Measurements from ENCODE around the gene TEK.

TEK gene

DNA sequence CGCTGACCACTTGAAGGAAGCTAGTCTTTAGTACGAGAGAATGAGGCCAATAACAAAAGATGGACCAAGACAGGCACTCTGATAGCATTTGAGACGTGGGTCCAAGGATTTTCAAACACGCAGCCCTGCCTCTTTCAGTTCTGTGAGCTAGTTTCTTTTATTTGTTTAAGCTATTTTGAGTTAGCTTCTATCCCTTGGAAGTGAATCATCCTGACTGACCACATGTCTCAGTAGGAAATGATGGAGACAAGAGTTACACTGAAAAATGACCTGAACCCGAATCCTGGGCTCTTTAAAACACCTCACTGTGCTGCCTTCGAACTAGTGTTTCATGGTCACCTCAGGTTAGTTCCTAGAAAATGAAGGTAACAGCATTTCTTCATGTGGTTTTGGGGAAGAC, 9.9 kb downstream of the TEK start:
- Histone ChIP-seq H3K27ac (ENCODE audit: low read depth, low read length) (no peak overlapping the region), H3K4me1 (ENCODE audit: control insufficient read depth in 1 of 2, insufficient read depth in 2 of 2, low read length in 2 of 2) (no peaks in the 10 kb centered on the region), H3K36me3 (ENCODE audit: control insufficient read depth in 1 of 2, insufficient read depth in 2 of 2, low read length in 2 of 2) (no peaks in the 10 kb centered on the region), H3K4me3 (ENCODE audit: low read depth in 1 of 2, low read length in 2 of 2) (no peak overlapping the region), H3K9ac (ENCODE audit: low read depth in 1 of 2, low read length in 2 of 2) (no peak overlapping the region), H3K27me3 (ENCODE audit: control insufficient read depth in 1 of 2, insufficient read depth in 2 of 2, low read length in 2 of 2) (no peaks in the 10 kb centered on the region), H3K9me3 (ENCODE audit: control insufficient read depth in 1 of 2, low read length in 2 of 2) (no peaks in the 10 kb centered on the region)

DNA sequence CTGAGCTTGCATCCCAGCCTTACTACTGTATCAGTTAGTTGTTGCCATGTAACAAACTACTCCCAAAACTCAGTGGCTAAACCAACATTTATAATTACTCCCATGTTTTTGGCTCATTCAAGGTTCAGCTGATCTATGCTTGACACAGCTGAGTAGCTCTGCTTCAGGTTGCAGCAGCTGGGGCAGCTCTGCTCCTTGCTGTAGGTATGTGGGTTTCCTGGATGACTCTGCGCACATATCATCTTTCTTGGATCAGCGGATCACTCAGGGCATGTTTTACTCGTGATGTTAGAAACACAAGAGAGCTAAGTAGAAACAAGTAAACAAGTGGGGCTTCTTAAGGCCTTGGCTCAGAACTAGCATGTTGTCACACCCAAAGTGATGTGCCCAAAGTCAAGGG, 15.1 kb downstream of the TEK start:
- Histone ChIP-seq H3K27me3 (ENCODE audit: control insufficient read depth in 1 of 2, insufficient read depth in 2 of 2, low read length in 2 of 2) (no peaks in the 10 kb centered on the region), H3K4me3 (ENCODE audit: low read depth in 1 of 2, low read length in 2 of 2) (no peak overlapping the region), H3K4me1 (ENCODE audit: control insufficient read depth in 1 of 2, insufficient read depth in 2 of 2, low read length in 2 of 2) (peaks cover 0 to 5% of the 10 kb centered on the region in 2 donors), H3K36me3 (ENCODE audit: control insufficient read depth in 1 of 2, insufficient read depth in 2 of 2, low read length in 2 of 2) (no peaks in the 10 kb centered on the region), H3K27ac (ENCODE audit: low read depth, low read length) (no peak overlapping the region), H3K9ac (ENCODE audit: low read depth in 1 of 2, low read length in 2 of 2) (no peak overlapping the region), H3K9me3 (ENCODE audit: control insufficient read depth in 1 of 2, low read length in 2 of 2) (no peaks in the 10 kb centered on the region)

DNA sequence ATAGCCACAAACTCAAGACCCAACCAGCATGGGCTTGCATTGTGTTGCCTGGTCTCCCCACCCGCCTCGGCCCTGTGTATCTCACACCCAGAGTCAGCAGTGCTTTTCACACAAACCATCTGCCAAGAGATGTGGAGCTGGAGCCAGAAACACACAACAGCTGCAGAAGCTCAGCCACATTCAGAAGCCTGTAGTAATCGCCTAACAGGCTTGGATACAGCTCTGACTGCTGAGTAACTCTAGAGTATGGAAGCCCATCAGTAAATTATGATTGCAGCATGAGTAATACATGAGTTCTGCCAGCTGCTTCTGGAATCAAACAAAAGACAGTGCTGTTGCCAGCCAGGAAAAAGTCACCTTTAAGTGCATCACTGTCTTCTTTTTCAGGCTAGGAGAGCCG, 16.0 kb downstream of the TEK start:
- Histone ChIP-seq H3K4me1 (ENCODE audit: control insufficient read depth in 1 of 2, insufficient read depth in 2 of 2, low read length in 2 of 2) (peaks cover 0 to 5% of the 10 kb centered on the region in 2 donors), H3K27me3 (ENCODE audit: control insufficient read depth in 1 of 2, insufficient read depth in 2 of 2, low read length in 2 of 2) (no peaks in the 10 kb centered on the region), H3K36me3 (ENCODE audit: control insufficient read depth in 1 of 2, insufficient read depth in 2 of 2, low read length in 2 of 2) (no peaks in the 10 kb centered on the region), H3K4me3 (ENCODE audit: low read depth in 1 of 2, low read length in 2 of 2) (no peak overlapping the region), H3K27ac (ENCODE audit: low read depth, low read length) (no peak overlapping the region), H3K9ac (ENCODE audit: low read depth in 1 of 2, low read length in 2 of 2) (no peak overlapping the region), H3K9me3 (ENCODE audit: control insufficient read depth in 1 of 2, low read length in 2 of 2) (no peaks in the 10 kb centered on the region)

DNA sequence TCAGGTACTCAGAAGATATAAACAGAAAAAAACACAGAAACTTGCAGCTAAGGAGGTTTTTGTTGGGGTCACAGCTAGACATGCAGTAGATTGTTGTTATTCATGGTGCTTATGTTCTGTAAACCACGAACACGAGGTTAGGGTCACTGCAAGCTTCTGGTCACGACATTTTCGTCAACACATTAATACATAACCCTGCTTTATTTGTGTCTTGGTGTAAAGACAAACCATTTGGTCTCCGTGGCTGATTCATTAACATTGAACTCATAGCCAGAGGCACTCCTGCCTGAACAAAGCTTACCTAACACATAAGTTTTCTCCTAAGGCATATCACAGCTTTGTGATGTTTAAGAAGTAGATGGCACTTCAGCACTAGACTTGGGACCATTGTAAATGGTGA, 16.9 kb downstream of the TEK start:
- H3K9ac ChIP-seq (ENCODE audit: low read depth in 1 of 2, low read length in 2 of 2): no peak overlapping the region
- H3K27ac ChIP-seq (ENCODE audit: low read depth, low read length): no peak overlapping the region

DNA sequence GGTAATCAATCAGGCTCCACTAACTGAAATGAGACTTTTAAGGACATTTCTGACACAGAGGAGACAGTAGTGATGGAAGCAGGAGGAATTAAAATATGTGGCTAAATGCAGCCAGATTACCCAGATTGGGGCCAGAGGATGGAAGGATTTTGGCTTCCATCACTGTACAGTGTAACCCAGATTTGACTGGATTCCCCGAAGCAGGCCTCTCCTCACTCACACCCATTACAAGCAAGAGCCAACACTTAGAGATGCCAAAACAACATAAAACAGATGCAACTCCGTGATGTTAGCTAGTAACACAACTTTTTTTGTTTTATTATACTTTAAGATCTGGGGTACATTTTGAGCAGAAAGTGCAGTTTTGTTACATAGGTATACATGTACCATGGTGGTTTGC, 17.6 kb downstream of the TEK start:
- Histone ChIP-seq H3K4me3 (ENCODE audit: low read depth in 1 of 2, low read length in 2 of 2) (no peak overlapping the region), H3K27me3 (ENCODE audit: control insufficient read depth in 1 of 2, insufficient read depth in 2 of 2, low read length in 2 of 2) (no peaks in the 10 kb centered on the region), H3K9me3 (ENCODE audit: control insufficient read depth in 1 of 2, low read length in 2 of 2) (no peaks in the 10 kb centered on the region), H3K4me1 (ENCODE audit: control insufficient read depth in 1 of 2, insufficient read depth in 2 of 2, low read length in 2 of 2) (peaks cover 0 to 5% of the 10 kb centered on the region in 2 donors), H3K27ac (ENCODE audit: low read depth, low read length) (no peak overlapping the region), H3K9ac (ENCODE audit: low read depth in 1 of 2, low read length in 2 of 2) (no peak overlapping the region), H3K36me3 (ENCODE audit: control insufficient read depth in 1 of 2, insufficient read depth in 2 of 2, low read length in 2 of 2) (no peaks in the 10 kb centered on the region)

More for the DNA sequence above, 16.9 kb downstream of the TEK start:
- no peaks in the 10 kb centered on the region for H3K36me3 ChIP-seq (ENCODE audit: control insufficient read depth in 1 of 2, insufficient read depth in 2 of 2, low read length in 2 of 2)
- no peaks in the 10 kb centered on the region for H3K27me3 ChIP-seq (ENCODE audit: control insufficient read depth in 1 of 2, insufficient read depth in 2 of 2, low read length in 2 of 2)
- peaks cover 0 to 5% of the 10 kb centered on the region in 2 donors for H3K4me1 ChIP-seq (ENCODE audit: control insufficient read depth in 1 of 2, insufficient read depth in 2 of 2, low read length in 2 of 2)
- H3K4me3 ChIP-seq (ENCODE audit: low read depth in 1 of 2, low read length in 2 of 2): no peak overlapping the region
- no peaks in the 10 kb centered on the region for H3K9me3 ChIP-seq (ENCODE audit: control insufficient read depth in 1 of 2, low read length in 2 of 2)

DNA sequence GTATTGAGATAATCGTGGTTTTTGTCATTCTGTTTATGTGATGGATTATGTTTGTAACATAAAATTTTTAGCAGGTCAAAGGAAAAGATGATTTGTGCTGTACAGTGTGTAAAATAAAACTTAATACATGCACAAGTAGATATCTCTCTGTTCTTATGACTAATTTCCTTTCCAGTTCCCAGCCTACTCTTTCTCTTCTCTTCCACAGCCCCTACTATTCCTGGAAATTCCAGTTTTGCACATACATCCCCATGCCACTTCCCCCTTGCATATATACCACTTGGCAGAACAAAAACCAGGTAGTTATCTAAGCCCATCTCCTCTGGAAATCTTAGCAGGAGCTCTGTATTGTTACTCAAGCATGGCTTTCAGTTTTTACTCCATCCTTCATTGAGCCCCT, 20.2 kb downstream of the TEK start:
- Histone ChIP-seq H3K36me3 (ENCODE audit: control insufficient read depth in 1 of 2, insufficient read depth in 2 of 2, low read length in 2 of 2) (no peaks in the 10 kb centered on the region), H3K4me3 (ENCODE audit: low read depth in 1 of 2, low read length in 2 of 2) (no peak overlapping the region), H3K4me1 (ENCODE audit: control insufficient read depth in 1 of 2, insufficient read depth in 2 of 2, low read length in 2 of 2) (peaks cover 0 to 5% of the 10 kb centered on the region in 2 donors), H3K27me3 (ENCODE audit: control insufficient read depth in 1 of 2, insufficient read depth in 2 of 2, low read length in 2 of 2) (no peaks in the 10 kb centered on the region), H3K27ac (ENCODE audit: low read depth, low read length) (no peak overlapping the region), H3K9ac (ENCODE audit: low read depth in 1 of 2, low read length in 2 of 2) (no peak overlapping the region), H3K9me3 (ENCODE audit: control insufficient read depth in 1 of 2, low read length in 2 of 2) (no peaks in the 10 kb centered on the region)

DNA sequence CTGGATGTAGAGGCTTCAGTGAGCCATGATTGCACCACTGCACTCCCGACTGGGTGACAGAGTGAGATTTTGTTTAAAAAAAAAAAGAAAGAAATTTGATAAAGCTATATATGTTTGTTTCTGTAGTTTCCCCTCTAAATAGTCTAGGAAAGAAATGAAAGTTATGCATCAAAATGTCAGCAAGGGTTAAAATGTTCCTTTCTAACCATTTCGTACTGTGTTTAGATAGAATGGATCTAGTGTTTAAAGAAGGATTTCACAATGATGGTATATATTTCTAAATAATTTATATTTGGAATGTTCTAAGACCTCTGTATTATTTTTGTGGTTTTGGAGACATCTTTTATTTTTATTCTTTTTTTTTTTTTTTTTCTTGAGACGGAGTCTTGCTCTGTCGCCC, 22.7 kb downstream of the TEK start:
- no peak overlapping the region for H3K4me3 ChIP-seq (ENCODE audit: low read depth in 1 of 2, low read length in 2 of 2)
- H3K9me3 ChIP-seq (ENCODE audit: control insufficient read depth in 1 of 2, low read length in 2 of 2): no peaks in the 10 kb centered on the region
- no peak overlapping the region for H3K9ac ChIP-seq (ENCODE audit: low read depth in 1 of 2, low read length in 2 of 2)
- H3K4me1 ChIP-seq (ENCODE audit: control insufficient read depth in 1 of 2, insufficient read depth in 2 of 2, low read length in 2 of 2): no peaks in the 10 kb centered on the region
- no peak overlapping the region for H3K27ac ChIP-seq (ENCODE audit: low read depth, low read length)
- no peaks in the 10 kb centered on the region for H3K27me3 ChIP-seq (ENCODE audit: control insufficient read depth in 1 of 2, insufficient read depth in 2 of 2, low read length in 2 of 2)
- no peaks in the 10 kb centered on the region for H3K36me3 ChIP-seq (ENCODE audit: control insufficient read depth in 1 of 2, insufficient read depth in 2 of 2, low read length in 2 of 2)

DNA sequence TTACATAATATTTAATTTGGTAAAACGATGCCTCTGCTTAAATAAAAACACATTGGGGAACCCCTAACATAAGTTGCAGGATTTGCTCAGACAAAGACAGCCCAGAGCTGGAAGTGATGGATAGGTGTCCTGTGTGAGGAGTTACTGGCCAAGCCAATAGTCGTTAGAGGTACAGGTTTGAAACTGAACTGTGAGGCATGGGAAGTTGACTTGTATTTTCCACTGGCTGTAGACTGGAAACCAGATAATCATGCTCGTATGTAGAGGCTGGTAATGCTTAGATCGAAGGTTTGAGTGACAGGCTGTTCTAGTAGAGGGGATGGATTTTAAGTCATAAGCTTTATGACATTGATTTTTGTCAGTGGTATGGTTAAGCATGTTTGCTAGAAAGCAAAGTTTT, 24.8 kb downstream of the TEK start:
- H3K4me3 ChIP-seq (ENCODE audit: low read depth in 1 of 2, low read length in 2 of 2): no peak overlapping the region
- H3K27ac ChIP-seq (ENCODE audit: low read depth, low read length): no peak overlapping the region
- H3K9ac ChIP-seq (ENCODE audit: low read depth in 1 of 2, low read length in 2 of 2): no peak overlapping the region
- H3K27me3 ChIP-seq (ENCODE audit: control insufficient read depth in 1 of 2, insufficient read depth in 2 of 2, low read length in 2 of 2): no peaks in the 10 kb centered on the region
- H3K4me1 ChIP-seq (ENCODE audit: control insufficient read depth in 1 of 2, insufficient read depth in 2 of 2, low read length in 2 of 2): no peaks in the 10 kb centered on the region
- no peaks in the 10 kb centered on the region for H3K36me3 ChIP-seq (ENCODE audit: control insufficient read depth in 1 of 2, insufficient read depth in 2 of 2, low read length in 2 of 2)
- no peaks in the 10 kb centered on the region for H3K9me3 ChIP-seq (ENCODE audit: control insufficient read depth in 1 of 2, low read length in 2 of 2)

DNA sequence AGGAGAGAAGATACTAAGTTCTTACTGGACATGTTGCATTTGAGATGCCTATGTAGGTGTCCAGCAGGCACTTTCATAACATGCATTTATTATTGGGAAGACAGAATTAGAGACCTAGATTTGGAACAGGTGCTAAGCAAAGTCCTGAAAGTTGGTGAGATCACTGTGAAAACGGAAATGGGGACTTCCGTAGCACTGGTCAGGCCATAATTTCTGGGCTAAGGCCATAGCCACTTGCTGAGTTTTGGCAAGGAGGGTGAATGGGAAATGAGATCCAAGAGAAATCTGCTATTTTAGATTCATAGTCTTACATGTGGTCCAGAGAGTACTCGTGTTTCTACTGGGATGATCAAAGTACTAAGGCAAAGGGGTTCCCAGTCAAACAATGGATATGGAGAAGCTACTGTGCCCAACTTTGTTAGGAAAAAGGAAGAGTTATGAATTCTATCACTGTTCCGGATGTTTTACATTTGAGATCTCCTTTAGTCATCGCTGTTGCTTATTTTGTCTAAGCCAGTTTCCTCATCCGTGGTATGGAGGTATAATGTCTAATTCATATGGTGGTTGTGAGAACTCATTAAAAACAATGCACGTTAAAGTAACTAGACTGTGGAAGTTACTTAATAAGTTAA, 33.4 kb downstream of the TEK start:
- no peaks in the 10 kb centered on the region for H3K4me1 ChIP-seq (ENCODE audit: control insufficient read depth in 1 of 2, insufficient read depth in 2 of 2, low read length in 2 of 2)
- no peak overlapping the region for H3K4me3 ChIP-seq (ENCODE audit: low read depth in 1 of 2, low read length in 2 of 2)
- H3K27ac ChIP-seq (ENCODE audit: low read depth, low read length): no peak overlapping the region
- H3K36me3 ChIP-seq (ENCODE audit: control insufficient read depth in 1 of 2, insufficient read depth in 2 of 2, low read length in 2 of 2): no peaks in the 10 kb centered on the region
- H3K27me3 ChIP-seq (ENCODE audit: control insufficient read depth in 1 of 2, insufficient read depth in 2 of 2, low read length in 2 of 2): no peaks in the 10 kb centered on the region
- no peaks in the 10 kb centered on the region for H3K9me3 ChIP-seq (ENCODE audit: control insufficient read depth in 1 of 2, low read length in 2 of 2)
- H3K9ac ChIP-seq (ENCODE audit: low read depth in 1 of 2, low read length in 2 of 2): no peak overlapping the region

DNA sequence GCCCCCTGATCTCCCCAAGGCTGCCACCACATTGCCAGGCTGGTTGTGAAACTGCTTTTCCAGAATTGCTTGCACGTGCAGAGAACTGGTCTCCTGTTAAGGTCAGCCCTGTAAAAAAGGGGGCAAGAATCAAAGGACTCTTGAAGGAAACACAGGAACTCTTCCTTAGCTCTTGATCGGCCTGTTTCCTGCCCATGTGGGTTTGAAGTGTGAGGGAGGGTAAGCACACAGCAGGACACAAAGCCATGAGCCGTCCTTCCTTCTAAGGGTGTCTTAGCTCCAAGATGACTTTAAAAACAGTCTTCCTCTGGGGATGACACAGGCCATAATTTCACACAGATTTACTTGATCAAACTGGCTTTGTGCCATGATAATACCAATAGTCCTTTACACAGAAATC, 36.1 kb downstream of the TEK start:
- no peaks in the 10 kb centered on the region for H3K27me3 ChIP-seq (ENCODE audit: control insufficient read depth in 1 of 2, insufficient read depth in 2 of 2, low read length in 2 of 2)
- no peak overlapping the region for H3K9ac ChIP-seq (ENCODE audit: low read depth in 1 of 2, low read length in 2 of 2)
- H3K27ac ChIP-seq (ENCODE audit: low read depth, low read length): no peak overlapping the region
- H3K36me3 ChIP-seq (ENCODE audit: control insufficient read depth in 1 of 2, insufficient read depth in 2 of 2, low read length in 2 of 2): no peaks in the 10 kb centered on the region
- H3K4me1 ChIP-seq (ENCODE audit: control insufficient read depth in 1 of 2, insufficient read depth in 2 of 2, low read length in 2 of 2): no peaks in the 10 kb centered on the region
- H3K4me3 ChIP-seq (ENCODE audit: low read depth in 1 of 2, low read length in 2 of 2): no peak overlapping the region
- H3K9me3 ChIP-seq (ENCODE audit: control insufficient read depth in 1 of 2, low read length in 2 of 2): no peaks in the 10 kb centered on the region

DNA sequence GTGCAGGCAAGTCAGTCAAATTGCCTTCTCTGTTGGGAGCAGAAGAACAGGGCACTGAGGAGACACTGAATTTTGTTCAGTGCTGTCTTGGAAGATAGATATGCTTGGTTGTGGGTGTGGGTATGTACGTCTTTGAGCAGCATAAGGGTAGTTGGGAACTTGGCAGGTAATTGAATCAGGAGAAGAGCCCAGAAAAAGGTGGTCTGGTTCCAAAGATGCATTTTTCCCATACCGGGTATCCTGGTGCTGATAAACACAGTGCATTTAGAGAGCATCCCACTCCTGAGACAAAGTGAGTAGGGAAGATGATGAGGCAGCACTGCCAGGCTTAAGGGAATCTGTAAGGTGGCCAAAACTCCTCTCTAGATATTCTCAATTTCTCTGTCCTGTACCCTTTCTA, 40.6 kb downstream of the TEK start:
- Histone ChIP-seq H3K4me3 (ENCODE audit: low read depth in 1 of 2, low read length in 2 of 2) (no peak overlapping the region), H3K4me1 (ENCODE audit: control insufficient read depth in 1 of 2, insufficient read depth in 2 of 2, low read length in 2 of 2) (no peaks in the 10 kb centered on the region), H3K9ac (ENCODE audit: low read depth in 1 of 2, low read length in 2 of 2) (no peak overlapping the region), H3K9me3 (ENCODE audit: control insufficient read depth in 1 of 2, low read length in 2 of 2) (no peaks in the 10 kb centered on the region), H3K27ac (ENCODE audit: low read depth, low read length) (no peak overlapping the region), H3K36me3 (ENCODE audit: control insufficient read depth in 1 of 2, insufficient read depth in 2 of 2, low read length in 2 of 2) (no peaks in the 10 kb centered on the region), H3K27me3 (ENCODE audit: control insufficient read depth in 1 of 2, insufficient read depth in 2 of 2, low read length in 2 of 2) (no peaks in the 10 kb centered on the region)
